NCI-H748 (cell line): ENCODE data around the gene DENND4B.

Experiments
- DNase-seq: peaks from one replicate; lab custom pipeline; 2025; ENCODE audit not compliant: unreplicated experiment; lab: John Stamatoyannopoulos, UW

The DENND4B gene

DNA sequence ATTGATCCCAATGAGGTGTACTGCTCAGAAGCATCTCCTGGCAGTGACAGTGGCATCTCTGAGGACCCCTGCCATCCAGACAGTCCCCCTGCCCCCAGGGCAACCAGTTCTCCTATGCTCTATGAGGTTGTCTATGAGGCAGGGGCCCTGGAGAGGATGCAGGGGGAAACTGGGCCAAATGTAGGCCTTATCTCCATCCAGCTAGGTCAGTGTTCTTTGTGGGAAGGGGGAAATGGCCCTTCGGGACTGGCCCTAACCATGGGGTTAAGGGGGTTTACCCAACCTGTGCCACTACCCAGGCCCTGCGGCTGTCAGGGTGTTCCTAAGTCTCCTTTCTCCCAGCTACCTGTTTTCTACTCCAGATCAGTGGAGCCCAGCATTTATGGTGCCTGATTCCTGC lies 22.5 kb upstream of the DENND4B start:
- DNase-seq, result no peak

DNA sequence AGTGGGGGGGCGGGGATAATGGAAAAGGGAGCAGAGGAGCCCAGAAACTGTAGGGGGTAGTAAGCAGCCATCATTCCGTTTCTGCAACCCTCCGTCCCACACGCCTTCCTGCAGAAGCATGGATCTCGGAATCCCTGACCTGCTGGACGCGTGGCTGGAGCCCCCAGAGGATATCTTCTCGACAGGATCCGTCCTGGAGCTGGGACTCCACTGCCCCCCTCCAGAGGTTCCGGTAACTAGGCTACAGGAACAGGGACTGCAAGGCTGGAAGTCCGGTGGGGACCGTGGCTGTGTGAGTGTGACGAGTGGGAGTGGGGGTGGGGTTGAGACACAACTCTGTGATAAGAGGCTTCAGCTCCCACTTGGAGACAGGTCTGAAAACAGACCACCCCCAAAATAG lies 21.9 kb upstream of the DENND4B start:
- peak; percentile 54 for DNase-seq

DNA sequence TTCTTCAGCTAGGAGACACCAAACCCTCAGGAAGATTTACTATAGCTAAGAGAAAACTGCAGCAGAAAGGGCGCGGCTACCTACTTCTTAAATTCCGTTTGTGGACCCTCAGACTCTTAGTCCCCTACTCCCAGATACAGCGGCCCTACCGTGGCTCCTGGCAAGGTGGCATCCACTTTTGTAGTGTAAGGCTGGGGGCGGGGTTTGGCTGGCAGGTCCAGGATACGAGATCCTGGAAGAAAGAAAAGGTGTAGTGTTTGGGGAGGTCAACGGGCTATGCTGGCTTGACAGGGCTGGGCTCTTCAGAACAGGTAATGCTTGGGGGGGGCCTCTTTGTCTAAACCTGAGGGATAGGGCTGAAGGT lies 21.5 kb upstream of the DENND4B start:
- peak; percentile 88 for DNase-seq

DNA sequence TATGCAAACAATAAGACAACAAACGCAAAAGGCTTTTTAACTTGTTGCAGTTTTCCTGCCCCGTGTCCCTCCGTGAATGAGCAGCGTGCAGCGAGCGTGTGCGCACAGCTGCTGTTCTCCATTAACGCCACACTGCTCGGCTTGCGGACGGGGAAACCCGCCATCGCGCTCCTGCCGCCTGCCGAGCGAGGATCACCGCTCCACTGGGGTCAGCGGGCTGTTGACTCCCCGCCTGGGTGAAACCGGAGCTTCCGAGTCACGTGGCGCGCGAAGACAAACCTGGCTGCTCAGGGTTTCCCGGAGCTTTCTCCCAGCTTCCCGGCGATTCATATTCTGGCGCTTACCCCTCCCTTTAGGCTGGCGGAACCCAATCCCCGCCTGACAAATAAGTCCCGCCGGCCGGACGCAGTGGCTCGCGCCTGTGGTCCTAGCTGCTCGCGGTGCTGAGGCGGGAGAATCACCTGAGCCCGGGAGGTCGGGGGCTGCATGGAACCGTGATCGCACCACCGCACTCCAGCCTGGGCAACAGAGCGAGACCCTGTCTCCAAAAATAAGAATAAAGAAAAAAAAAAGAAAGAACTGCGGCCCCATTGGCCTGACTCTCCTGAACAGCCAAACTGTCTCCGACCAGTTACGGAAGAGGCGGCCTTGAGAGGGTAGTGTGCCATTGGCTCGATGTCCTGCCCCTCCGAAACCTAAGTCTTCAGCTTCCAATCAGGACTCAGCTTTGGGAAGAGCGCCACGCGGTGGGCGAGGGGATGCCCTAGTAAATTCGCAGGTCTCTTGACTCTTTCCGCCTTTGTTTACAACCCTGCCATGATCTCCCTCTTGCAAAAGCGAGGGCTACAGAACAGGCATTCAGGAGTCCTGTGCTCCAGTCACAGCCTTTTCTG lies 20.8 kb upstream of the DENND4B start, which contains the start of gene CREB3L4:
Gene CREB3L4, plus strand, starts transcription at position 796 of the 893 bp plus-strand sequence. CDS start 624 bp downstream, outside the sequence.
- DNase-seq, result peak; percentile 99

DNA sequence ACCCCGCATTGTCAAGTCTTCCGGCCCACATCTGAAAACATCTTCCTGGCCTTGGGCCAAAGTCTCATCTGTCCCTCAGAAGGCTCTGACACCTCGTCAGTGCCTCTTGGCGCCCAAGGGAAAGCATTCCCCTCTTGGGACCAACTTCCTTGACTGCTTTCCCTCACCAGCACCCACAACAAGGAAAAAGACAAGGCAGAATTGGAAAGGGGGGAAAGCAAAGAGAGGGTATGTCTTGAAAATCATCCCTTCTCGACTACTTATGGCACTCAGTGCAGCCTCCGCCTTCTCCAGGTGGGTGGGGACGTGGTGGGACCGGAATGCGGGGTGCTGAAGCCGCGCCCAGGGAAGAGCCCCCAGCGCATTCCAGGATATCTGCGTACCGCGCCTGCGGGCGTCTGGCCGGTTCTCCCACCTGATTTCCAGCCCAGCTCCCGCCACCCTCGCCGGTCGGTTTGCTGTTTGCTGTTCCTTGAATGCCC lies 17.4 kb upstream of the DENND4B start:
- DNase-seq, result peak; percentile 67

DNA sequence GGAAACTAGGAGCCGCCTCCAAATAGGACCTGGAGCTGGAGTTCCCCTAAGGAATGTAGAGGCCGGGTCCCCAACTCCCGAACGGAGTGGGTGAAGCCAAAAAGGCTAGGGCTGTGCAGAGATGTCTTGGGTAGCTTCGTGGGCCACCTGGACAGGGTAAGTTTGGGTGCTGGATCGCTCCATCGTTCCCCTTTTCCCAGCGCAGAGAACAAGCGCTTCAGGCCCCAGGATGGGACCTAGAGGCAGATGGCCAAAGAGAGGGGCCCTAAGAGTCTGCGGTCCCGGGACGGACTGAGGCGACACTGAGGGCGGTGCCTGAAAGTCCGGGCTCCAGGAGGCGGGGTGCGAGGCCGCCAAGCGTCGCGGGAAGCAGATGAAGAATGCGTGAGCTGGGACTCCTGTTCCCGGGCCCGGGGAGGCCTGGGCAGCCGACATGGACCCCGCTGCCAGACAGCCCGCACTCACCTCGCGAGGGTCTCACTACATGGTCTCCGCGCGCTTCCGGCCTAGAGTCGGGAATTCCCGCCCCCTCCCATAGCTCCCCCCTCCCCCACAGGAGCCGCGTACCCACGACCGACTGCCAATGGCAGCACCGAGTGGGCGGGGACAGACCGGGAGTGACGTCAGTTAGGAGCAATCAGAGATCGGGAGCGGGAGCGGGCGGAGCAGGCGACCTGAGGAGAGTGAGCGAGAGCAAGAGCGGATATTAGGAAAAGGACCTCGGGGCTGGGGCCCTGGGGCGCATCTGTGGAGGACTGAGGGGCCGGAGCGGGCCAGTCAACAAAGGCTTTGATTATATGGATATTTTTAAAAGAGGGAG lies 16.7 kb upstream of the DENND4B start, which contains the start of gene SLC39A1:
Gene SLC39A1, minus strand, starts transcription at position 508 of the 820 bp plus-strand sequence. CDS start 822 bp downstream, outside the sequence.
- peak; percentile 98 for DNase-seq

DNA sequence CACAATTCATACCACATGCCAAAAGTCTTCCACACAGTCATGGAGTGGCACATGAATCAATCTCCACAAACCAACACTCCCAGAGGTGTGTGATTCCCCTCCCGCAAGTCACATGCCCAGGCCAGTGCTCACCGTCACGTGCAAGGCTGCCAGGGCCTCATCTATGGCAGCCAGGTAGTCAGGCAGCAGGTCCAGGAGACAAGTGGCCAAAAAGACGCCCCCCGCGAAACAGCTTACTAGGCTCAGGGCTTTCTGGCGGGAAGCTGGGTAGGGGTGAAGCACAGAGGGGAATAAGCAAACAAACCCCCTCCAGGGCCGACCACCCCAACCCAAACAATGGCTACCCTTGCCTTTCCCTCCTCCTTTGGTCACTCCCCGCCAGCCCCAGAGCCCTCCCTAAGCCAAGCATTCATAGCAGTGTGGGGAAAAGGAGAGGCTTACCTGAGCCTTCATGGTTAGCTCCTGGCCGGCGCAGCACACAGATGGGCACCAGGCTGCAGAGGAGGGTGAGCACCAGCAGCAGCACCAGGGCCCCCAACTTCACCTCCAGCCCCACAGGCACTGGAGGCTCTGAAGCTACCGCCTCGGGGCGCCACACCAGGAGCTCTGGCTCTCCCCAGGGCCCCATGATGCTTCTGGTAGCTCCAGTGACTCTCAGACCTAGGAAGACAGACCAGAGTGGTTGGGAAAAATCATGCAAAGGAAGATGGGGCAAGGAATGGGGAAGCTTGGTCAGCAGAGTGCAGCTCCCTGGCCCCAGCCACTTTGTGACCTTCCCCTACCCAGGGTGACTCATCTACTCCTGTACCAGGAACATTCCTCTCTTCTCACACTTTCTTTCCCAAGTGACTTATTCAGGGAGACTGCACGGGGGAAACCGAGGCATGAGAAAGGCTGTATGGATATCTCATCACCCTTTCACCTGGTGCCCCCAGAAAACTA lies 15.8 kb upstream of the DENND4B start:
- DNase-seq, result no peak

DNA sequence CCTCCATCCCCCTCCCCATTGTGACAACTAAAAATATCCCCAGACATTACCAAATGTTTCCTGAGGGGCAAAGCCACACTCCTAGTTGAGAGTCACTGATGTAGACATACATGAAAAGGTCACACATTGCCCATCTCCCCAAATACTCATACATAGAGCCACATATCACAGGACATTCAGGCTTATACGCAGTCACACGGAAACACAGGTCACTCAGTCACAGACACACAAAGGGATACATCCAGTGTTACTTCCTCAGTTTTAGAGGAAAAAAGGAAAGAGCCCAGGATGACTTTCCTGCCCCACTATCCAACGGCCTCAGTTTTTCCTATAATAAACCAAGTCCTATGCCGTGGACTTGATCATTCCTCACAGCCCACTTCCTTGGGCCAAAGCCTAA lies 14.9 kb upstream of the DENND4B start:
- no peak for DNase-seq

DNA sequence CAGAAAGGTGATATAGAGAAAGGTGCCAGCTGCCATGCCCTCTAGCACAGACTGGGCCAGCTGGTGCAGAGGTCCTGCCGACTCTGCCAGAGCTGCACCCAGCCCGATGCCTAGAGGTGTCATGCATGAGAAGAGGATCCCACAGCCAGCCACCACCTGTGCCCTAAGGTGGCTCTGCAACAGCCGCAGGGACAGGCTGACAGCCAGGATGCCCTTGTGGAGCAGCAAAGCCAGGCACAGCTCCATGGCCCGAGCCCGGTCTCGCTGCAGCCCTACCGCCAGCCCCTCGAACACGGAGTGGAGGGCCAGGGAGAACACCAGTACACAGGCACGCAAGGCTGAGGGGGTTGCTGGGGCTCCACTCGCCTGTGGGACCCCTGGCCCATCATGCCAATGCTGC lies 13.7 kb upstream of the DENND4B start:
- DNase-seq, result no peak

DNA sequence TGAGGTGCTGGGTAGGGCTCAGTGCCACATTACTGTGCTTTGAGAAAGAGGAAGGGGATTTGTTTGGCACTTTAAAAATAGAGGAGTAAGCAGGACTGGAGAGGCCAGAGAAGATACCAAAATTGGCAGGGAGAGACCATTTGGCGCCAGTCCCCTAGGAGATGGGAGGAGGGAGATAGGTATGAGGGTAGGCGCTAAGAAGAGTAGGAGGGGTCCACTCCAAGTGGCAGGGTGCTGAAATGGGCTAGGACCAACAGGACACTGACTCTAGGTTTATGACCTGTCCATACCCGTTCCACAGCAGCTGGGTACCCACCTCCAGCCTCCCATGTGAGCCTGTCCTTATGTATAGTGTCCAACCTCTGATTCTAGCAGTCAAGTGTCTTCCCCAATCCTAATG lies 12.9 kb upstream of the DENND4B start:
- DNase-seq, result no peak

DNA sequence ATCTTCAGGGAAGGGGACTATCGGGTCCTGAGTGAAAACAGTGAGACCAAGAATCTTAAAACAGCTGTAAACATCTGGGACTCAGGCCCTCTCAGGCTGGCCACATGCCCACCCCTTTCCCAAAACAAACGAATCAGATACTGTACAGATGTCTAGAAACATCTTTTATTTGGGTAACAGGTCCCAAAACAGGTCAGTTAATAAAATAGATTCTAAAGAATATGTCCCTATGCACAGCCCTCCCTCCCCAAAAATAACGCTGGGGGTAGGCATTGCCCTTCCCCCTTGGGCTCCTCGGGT lies 12.4 kb upstream of the DENND4B start:
- no peak for DNase-seq

DNA sequence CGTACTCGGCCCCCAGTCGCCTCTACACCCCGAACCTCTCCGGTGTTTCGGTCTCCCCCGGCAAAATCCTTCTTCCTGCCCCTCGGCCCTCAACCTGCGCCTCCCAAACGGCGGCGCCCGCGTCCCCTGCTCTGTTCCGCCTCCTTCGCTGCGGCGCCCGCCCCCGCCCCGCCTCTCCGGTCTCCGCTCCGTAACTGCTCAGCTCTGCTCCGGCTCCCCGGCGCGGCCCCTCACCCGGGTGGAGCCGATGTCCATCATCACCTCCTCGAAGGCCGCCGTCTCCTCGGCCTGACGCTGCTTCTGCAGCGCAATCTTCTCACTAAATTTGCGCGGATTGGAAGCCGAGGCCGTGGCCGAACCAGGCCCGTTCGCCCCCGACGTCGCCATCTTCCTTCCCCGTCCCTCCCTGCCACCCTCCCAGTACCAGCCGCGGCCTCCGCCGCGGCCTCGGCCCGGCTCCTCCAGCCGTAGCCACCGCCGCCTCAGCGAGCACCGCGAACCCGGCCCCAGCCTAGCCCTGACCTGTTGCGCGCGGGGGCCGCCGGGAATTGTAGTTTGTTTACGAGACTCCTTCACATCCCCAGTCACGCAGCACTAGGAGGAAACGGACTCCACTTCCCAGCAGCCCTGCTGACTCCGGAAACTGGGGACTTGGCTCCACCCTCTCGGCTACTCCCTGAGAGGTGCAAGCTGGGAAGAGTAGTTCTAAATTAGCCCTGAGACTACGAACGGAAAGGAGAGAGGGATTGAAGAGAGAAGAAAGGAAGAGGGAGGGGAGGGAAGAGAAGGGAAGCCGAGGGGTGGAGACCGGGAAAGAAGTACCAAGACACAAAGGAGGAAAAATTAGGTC lies 11.8 kb upstream of the DENND4B start, which contains the start of gene CRTC2:
Gene CRTC2, minus strand, starts transcription at position 502 of the 850 bp plus-strand sequence. Its CDS starts 115 bp downstream, at position 387.
- peak; percentile 99 for DNase-seq

DNA sequence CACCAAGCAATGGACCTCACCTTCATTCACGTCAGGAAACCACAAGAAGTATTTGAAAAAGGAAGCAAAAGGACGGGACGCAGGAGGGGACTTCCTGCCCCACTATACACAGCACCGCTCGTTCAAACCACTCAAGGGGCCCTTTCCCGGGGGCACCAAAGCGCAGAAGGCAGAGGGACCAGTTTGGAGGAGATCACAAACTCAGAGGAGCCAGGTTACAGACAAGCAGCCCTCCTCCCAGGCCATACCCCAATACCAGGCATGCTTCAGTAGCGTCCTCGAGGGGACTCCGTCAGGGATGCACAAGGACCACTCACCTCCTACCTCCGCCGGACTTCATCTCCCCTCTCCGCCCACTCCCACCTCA lies 11.2 kb upstream of the DENND4B start:
- peak; percentile 31 for DNase-seq

DNA sequence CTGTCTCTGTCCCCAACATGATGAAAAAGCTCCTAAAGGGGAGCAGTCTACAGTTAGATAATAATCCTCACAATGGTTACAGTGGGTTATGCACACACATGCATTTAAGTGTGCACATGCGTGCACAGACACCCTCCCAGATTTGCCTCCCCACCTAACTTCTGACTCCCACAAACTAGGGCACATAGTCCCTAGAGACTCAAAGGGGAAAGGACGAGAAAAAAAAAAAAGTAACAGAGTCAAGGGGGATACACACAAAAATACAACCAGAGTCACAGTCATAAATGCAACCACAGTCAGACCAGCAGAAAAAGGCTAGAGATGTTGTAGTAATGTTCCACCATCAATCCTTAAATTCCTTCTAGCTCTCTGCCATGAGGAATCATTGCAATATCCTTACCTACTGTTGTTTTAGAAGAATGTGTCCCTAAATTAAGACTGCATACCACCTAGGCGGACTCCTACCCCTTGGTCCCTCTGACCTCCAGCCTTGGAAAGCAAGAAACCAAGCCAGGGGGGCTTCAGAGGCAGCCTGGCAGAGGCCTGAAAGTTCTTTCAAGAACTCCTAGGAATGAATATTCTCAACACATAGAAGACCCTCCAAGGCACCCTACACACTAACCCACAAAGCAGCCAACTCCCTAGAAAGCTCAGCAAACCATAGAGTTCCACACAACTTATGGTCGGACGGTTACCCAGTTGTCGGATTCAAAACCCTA lies 10.6 kb upstream of the DENND4B start:
- no peak for DNase-seq

DNA sequence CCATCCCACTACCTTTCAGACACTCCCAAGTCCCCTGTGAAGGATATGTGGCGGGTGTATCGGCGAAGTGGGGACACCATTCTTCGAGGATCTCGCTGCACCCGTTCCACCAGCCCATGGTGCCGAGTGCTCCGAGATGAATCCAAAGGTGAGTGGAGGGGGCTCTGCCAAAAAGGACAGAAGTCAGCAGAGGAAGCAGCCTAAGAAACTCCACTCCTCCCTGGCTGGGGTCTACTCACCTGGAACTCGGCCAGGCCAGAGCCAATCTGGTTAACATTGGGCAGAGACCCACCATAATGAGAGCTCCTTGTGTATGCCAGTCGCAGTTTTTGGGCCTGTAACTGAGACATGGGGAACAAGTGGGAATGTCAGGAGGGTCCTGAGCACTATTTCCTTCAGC lies 8.3 kb upstream of the DENND4B start:
- no peak for DNase-seq

DNA sequence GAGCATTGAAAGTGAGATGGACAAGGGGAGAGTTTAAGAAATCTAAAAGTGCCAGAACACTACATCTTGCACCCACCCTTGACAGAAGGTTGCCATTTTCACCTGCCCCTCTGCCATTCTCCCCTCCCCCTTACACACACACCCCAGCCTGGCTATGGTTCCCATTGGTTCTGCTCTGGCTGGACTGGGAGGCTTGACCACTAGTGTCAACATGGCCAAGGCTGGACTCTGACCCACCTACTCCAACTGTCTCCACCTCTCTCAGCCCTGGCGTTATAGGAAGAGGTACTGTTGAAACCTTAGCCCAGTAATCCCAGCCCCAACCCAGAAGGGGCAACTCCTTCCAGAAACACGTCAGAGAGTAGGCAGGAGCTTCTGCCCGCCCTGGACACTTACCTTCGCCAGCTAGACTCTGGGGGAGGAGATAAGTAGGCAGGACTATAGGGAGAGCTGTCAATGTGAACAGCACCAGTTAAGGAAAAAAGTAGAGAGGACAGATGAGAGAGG lies 7.4 kb upstream of the DENND4B start:
- no peak for DNase-seq

DNA sequence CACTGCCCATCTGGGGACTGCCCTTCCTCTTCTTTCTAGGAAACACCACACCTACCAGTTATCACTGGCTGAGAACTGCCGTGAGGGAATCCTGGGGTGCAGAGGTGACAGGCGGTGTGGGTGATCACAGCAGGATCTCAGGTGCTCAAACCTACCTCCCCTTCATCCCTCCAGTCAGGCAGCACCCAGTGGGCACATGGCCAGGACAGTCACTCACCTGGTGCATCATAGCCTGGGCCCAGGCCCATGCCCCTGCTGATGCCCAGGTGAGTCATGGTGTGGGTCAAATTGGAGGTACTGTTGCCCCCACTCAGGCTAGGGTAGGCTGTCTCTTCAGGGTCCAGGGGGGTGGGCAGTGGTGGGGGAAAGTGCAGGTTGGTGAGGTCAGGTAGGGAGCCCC lies 5.3 kb upstream of the DENND4B start:
- no peak for DNase-seq

DNA sequence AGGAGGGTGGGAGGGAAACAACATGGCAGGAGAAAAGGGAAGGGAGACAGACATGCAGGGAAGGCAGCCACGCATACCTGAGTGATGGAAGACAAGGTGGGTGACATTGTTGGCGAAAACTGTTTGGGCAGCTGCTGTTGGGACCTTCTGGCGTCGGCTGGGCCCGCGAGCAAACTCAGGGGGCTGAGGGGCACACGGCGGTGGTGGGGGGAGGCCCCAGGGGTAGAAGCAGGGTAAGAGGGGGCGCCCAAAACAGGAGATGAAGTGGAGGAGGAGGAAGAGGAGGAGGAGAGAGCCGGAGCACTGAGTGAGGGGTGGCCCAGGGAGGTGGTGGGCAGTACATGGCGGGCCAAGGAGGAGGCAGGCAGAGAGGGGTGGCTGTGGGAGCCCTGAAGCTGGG lies 4.7 kb upstream of the DENND4B start:
- DNase-seq, result no peak
